SJCRH30 (cell line): Measurements from ENCODE around the gene XKR3. TPM values are rescaled to one million over a fixed set of nuclear protein-coding genes. Genes with fewer than 3 reads are reported as not detected.
"Not testable (repeated sequence)": the region's sequence is repeated elsewhere in the genome, so short reads cannot be mapped to it uniquely, and the experiment has no call there.

Source experiments
- DNase-seq, 2 experiments: peaks; one replicate each; pipeline ENCODE4 v3.0.0-alpha.2; 2015 to 2020
- H3K27ac ChIP-seq: fragments of 250-450 bp; sonication (Bioruptor Pico); 2 replicates; pipeline ENCODE4 v1.5.1; 2020; ENCODE audit warnings: mild to moderate bottlenecking, moderate library complexity
- H3K27me3 ChIP-seq: fragments of 250-450 bp; sonication (Bioruptor Pico); 2 replicates; pipeline ENCODE4 v1.5.1; 2020; ENCODE audit warnings: mild to moderate bottlenecking, moderate library complexity
- H3K36me3 ChIP-seq: fragments of 250-450 bp; sonication (Bioruptor Pico); 2 replicates; pipeline ENCODE4 v1.5.1; 2020; ENCODE audit warnings: mild to moderate bottlenecking, moderate library complexity
- H3K4me1 ChIP-seq: fragments of 250-450 bp; sonication (Bioruptor Pico); 2 replicates; pipeline ENCODE4 v1.5.1; 2020; ENCODE audit warnings: mild to moderate bottlenecking, moderate library complexity
- H3K4me3 ChIP-seq: fragments of 250-450 bp; sonication (Bioruptor Pico); 2 replicates; pipeline ENCODE4 v1.5.1; 2020; ENCODE audit warnings: mild to moderate bottlenecking, moderate library complexity
- H3K9me3 ChIP-seq: fragments of 250-450 bp; sonication (Bioruptor Pico); replicated peaks from 2 replicates; pipeline ENCODE4 v1.5.1; 2020; ENCODE audit warnings: mild to moderate bottlenecking, moderate library complexity
- total RNA-seq: library from RNA; depleted of rRNA; stranded (reverse); fragments of >200 nt; shearing (Covaris generic); gene quantifications from 2 replicates; pipeline ENCODE4 v1.2.3, GENCODE V29; 2014

XKR3 gene
- total RNA-seq, 1 experiment from 2014 or later = not detected

GRCh38 chr22:16783930-16784354 lies 41.3 kb downstream of the XKR3 start:
- DNase-seq = peak in 1 of 2 experiments; percentile 12
- Histone ChIP-seq H3K4me1 (no peaks in the 10 kb centered on the region), H3K9me3 (no peaks in the 10 kb centered on the region), H3K27me3 (no peaks in the 10 kb centered on the region), H3K27ac (no peak overlapping the region), H3K4me3 (no peak overlapping the region), H3K36me3 (no peaks in the 10 kb centered on the region)

- Histone ChIP-seq H3K4me1 (no peaks in the 10 kb centered on the region), H3K36me3 (no peaks in the 10 kb centered on the region), H3K27me3 (no peaks in the 10 kb centered on the region), H3K27ac (no peak overlapping the region), H3K9me3 (no peaks in the 10 kb centered on the region), H3K4me3 (no peak overlapping the region)
- no peak for DNase-seq
Measured at GRCh38 chr22:16783453-16783852, 41.8 kb downstream of the XKR3 start.

GRCh38 chr22:16781764-16782329 lies 43.4 kb downstream of the XKR3 start:
- Histone ChIP-seq H3K4me3 (no peak overlapping the region), H3K36me3 (no peaks in the 10 kb centered on the region), H3K27ac (no peak overlapping the region), H3K27me3 (no peaks in the 10 kb centered on the region), H3K9me3 (no peaks in the 10 kb centered on the region), H3K4me1 (no peaks in the 10 kb centered on the region)
- no peak for DNase-seq

GRCh38 chr22:16781074-16781763 lies 44.0 kb downstream of the XKR3 start:
- no peak for DNase-seq
- H3K9me3 ChIP-seq = no peaks in the 10 kb centered on the region

GRCh38 chr22:16777284-16777924 lies 47.8 kb downstream of the XKR3 start:
- H3K4me1 ChIP-seq = no peaks in the 10 kb centered on the region
- no peaks in the 10 kb centered on the region for H3K36me3 ChIP-seq
- DNase-seq = no peak
- no peak overlapping the region for H3K4me3 ChIP-seq
- H3K27me3 ChIP-seq = no peaks in the 10 kb centered on the region
- H3K27ac ChIP-seq = no peak overlapping the region
- H3K9me3 ChIP-seq = no peaks in the 10 kb centered on the region

More at GRCh38 chr22:16781074-16781763, 44.0 kb downstream of the XKR3 start:
- H3K27me3 ChIP-seq = no peaks in the 10 kb centered on the region
- H3K4me3 ChIP-seq = no peak overlapping the region
- H3K4me1 ChIP-seq = no peaks in the 10 kb centered on the region
- no peaks in the 10 kb centered on the region for H3K36me3 ChIP-seq
- H3K27ac ChIP-seq = no peak overlapping the region

GRCh38 chr22:16776080-16776479 lies 49.1 kb downstream of the XKR3 start:
- no peaks in the 10 kb centered on the region for H3K9me3 ChIP-seq
- no peak overlapping the region for H3K4me3 ChIP-seq
- H3K4me1 ChIP-seq = no peaks in the 10 kb centered on the region
- no peaks in the 10 kb centered on the region for H3K36me3 ChIP-seq
- no peaks in the 10 kb centered on the region for H3K27me3 ChIP-seq
- no peak for DNase-seq
- H3K27ac ChIP-seq = no peak overlapping the region

- DNase-seq = no peak
- Histone ChIP-seq H3K4me1 (no peaks in the 10 kb centered on the region), H3K9me3 (no peaks in the 10 kb centered on the region), H3K36me3 (no peaks in the 10 kb centered on the region), H3K27me3 (no peaks in the 10 kb centered on the region), H3K27ac (no peak overlapping the region), H3K4me3 (no peak overlapping the region)
Measured at GRCh38 chr22:16774911-16775500, 50.2 kb downstream of the XKR3 start.

- H3K27ac ChIP-seq, DNase-seq, H3K36me3 ChIP-seq, H3K27me3 ChIP-seq, H3K9me3 ChIP-seq, H3K4me3 ChIP-seq, H3K4me1 ChIP-seq: not testable (repeated sequence)
Measured at GRCh38 chr22:16771569-16771968, 53.6 kb downstream of the XKR3 start.

- H3K9me3 ChIP-seq, H3K27me3 ChIP-seq, H3K4me1 ChIP-seq, H3K36me3 ChIP-seq, H3K4me3 ChIP-seq, H3K27ac ChIP-seq, DNase-seq: not testable (repeated sequence)
Measured at GRCh38 chr22:16767927-16768326, 57.3 kb downstream of the XKR3 start.

- not testable (repeated sequence) for H3K36me3 ChIP-seq, H3K4me1 ChIP-seq, H3K9me3 ChIP-seq, H3K27me3 ChIP-seq, DNase-seq, H3K4me3 ChIP-seq, H3K27ac ChIP-seq
Measured at GRCh38 chr22:16762224-16762623, 63.0 kb downstream of the XKR3 start.

- H3K27ac ChIP-seq, H3K4me3 ChIP-seq, H3K27me3 ChIP-seq, H3K4me1 ChIP-seq, H3K9me3 ChIP-seq, DNase-seq, H3K36me3 ChIP-seq: not testable (repeated sequence)
Measured at GRCh38 chr22:16760416-16760815, 64.8 kb downstream of the XKR3 start.

GRCh38 chr22:16749282-16749681 lies 75.9 kb downstream of the XKR3 start:
- H3K27ac ChIP-seq, H3K36me3 ChIP-seq, H3K4me3 ChIP-seq, DNase-seq, H3K9me3 ChIP-seq, H3K27me3 ChIP-seq, H3K4me1 ChIP-seq: not testable (repeated sequence)

GRCh38 chr22:16748160-16748929 lies 76.9 kb downstream of the XKR3 start:
- not testable (repeated sequence) for DNase-seq, H3K27me3 ChIP-seq, H3K9me3 ChIP-seq, H3K4me3 ChIP-seq, H3K4me1 ChIP-seq, H3K27ac ChIP-seq, H3K36me3 ChIP-seq

- H3K4me1 ChIP-seq, H3K9me3 ChIP-seq, H3K27ac ChIP-seq, H3K27me3 ChIP-seq, H3K36me3 ChIP-seq, DNase-seq, H3K4me3 ChIP-seq: not testable (repeated sequence)
Measured at GRCh38 chr22:16747266-16748159, 77.7 kb downstream of the XKR3 start.
